Measurements from ENCODE around the gene C3orf85.

The C3orf85 gene

GRCh38 chr3:109152320-109152719 is 15.8 kb downstream of the C3orf85 start:
- DNase-seq (ENCODE audit: low read depth), result no peak

GRCh38 chr3:109154979-109155378 is 18.5 kb downstream of the C3orf85 start:
- DNase-seq (ENCODE audit: low read depth), result peak; percentile 23

GRCh38 chr3:109155828-109156227 is 19.3 kb downstream of the C3orf85 start:
- DNase-seq (ENCODE audit: low read depth), result no peak

- DNase-seq (ENCODE audit: low read depth), result no peak
These were observed 25.1 kb downstream of the C3orf85 start for GRCh38 chr3:109161487-109162123.

- DNase-seq (ENCODE audit: low read depth), result no peak
These were observed 29.4 kb downstream of the C3orf85 start for GRCh38 chr3:109165905-109166304.

- DNase-seq (ENCODE audit: low read depth), result no peak
These were observed 35.0 kb downstream of the C3orf85 start for GRCh38 chr3:109171479-109171878.

GRCh38 chr3:109175411-109175810 is 38.9 kb downstream of the C3orf85 start:
- no peak for DNase-seq (ENCODE audit: low read depth)

- DNase-seq (ENCODE audit: low read depth), result no peak
These were observed 40.2 kb downstream of the C3orf85 start for GRCh38 chr3:109176726-109177125.

GRCh38 chr3:109177908-109178307 is 41.4 kb downstream of the C3orf85 start:
- peak; percentile 9 for DNase-seq (ENCODE audit: low read depth)

GRCh38 chr3:109178708-109179107 is 42.2 kb downstream of the C3orf85 start:
- DNase-seq (ENCODE audit: low read depth), result no peak

GRCh38 chr3:109184726-109185125 is 48.2 kb downstream of the C3orf85 start:
- DNase-seq (ENCODE audit: low read depth), result peak; percentile 10

GRCh38 chr3:109187390-109187789 is 50.9 kb downstream of the C3orf85 start:
- DNase-seq (ENCODE audit: low read depth), result no peak

- no peak for DNase-seq (ENCODE audit: low read depth)
These were observed 52.2 kb downstream of the C3orf85 start for GRCh38 chr3:109188741-109189140.

- DNase-seq (ENCODE audit: low read depth), result no peak
These were observed 54.9 kb downstream of the C3orf85 start for GRCh38 chr3:109191421-109191820.

- peak; percentile 47 for DNase-seq (ENCODE audit: low read depth)
These were observed 59.3 kb downstream of the C3orf85 start for GRCh38 chr3:109195815-109196214.
